Fibroblast of the aortic adventitia (primary cell): ENCODE data around the gene SPINT2. TPM values are rescaled to one million over a fixed set of nuclear protein-coding genes. Genes with fewer than 3 reads are reported as not detected.

Source experiments
- DNase-seq: peaks from one replicate; pipeline ENCODE4 v3.0.0-alpha.2; 2010; ENCODE audit warnings: low read depth
- H3K4me3 ChIP-seq: 2 replicates; pipeline ENCODE4 v1.5.1; 2011; ENCODE audit warnings: low read depth, mild to moderate bottlenecking, control low read depth, low read length, moderate library complexity
- CTCF ChIP-seq: IDR thresholded peaks from 2 replicates; pipeline ENCODE4 v1.5.1; 2011; ENCODE audit warnings: mild to moderate bottlenecking, low read length, control low read depth, inconsistent platforms; ENCODE audit not compliant: insufficient read depth
- total RNA-seq: library from RNA; depleted of rRNA; stranded (reverse); fragments of >200 nt; gene quantifications from 2 replicates; pipeline ENCODE4 v1.2.3, GENCODE V29; 2012; ENCODE audit warnings: low replicate concordance

SPINT2 gene
- total RNA-seq = 1.3 and 13.5 TPM in 2 replicates

DNA sequence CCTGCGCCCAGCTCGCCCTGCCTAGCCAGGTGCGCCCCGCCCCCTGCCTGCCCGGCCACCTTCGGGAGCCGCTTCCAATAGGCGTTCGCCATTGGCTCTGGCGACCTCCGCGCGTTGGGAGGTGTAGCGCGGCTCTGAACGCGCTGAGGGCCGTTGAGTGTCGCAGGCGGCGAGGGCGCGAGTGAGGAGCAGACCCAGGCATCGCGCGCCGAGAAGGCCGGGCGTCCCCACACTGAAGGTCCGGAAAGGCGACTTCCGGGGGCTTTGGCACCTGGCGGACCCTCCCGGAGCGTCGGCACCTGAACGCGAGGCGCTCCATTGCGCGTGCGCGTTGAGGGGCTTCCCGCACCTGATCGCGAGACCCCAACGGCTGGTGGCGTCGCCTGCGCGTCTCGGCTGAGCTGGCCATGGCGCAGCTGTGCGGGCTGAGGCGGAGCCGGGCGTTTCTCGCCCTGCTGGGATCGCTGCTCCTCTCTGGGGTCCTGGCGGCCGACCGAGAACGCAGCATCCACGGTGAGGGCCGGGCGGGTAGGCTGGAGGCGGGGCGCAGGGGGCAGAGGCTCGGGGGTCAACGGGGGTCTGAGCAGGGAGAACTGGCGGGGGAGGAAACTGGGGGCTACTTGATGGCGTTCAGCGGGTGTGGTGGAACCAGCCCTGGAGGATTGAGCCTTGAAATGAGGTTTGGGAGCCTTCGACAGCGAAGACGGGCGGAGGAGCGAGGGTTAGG is at the start of gene SPINT2:
Gene SPINT2 (plus strand): TSS at position 88 of the 727 bp plus-strand sequence. CDS start 320 bp downstream, at position 408.
- peak within 1 kb of the TSS; percentile 54 for H3K4me3 ChIP-seq
- no peak for DNase-seq
- TF ChIP-seq CTCF = no peak

GRCh38 chr19:38216785-38217641 is 47.4 kb upstream of the SPINT2 start:
- no peak for DNase-seq
- no peak for TF ChIP-seq CTCF
- H3K4me3 ChIP-seq = no peak overlapping the region

- no peak overlapping the region for H3K4me3 ChIP-seq
- TF ChIP-seq CTCF = no peak
- DNase-seq = no peak
These were observed 46.2 kb upstream of the SPINT2 start for GRCh38 chr19:38218204-38218603.

- no peak for DNase-seq
- no peak for TF ChIP-seq CTCF
- H3K4me3 ChIP-seq = no peak overlapping the region
These were observed 45.2 kb upstream of the SPINT2 start for GRCh38 chr19:38219221-38219620.

DNA sequence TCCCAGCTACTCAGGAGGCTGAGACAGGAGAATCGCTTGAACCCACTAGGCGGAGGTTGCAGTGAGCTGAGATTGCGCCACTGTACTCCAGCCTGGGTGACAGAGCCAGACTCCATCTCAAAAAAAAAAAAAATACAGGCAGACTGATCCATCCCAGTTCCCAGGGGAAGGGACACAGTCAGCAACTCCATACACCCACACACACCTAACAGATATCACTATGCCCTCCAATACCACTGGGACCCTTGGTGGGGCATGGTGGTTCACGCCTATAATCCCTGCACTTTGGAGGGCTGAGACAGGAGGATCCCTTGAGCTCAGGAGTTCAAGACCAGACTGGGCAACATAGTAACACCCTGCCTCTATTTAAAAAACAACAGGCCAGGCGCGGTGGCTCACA is 43.0 kb upstream of the SPINT2 start:
- no peak for DNase-seq
- TF ChIP-seq CTCF = no peak
- no peak overlapping the region for H3K4me3 ChIP-seq

GRCh38 chr19:38221919-38222830 is 42.2 kb upstream of the SPINT2 start:
- no peak for DNase-seq
- no peak for TF ChIP-seq CTCF
- H3K4me3 ChIP-seq = no peak overlapping the region
